Tibial nerve (tissue), 4 donors: ENCODE results near the gene CNGB1. TPM values are rescaled to one million over a fixed set of nuclear protein-coding genes. Genes with fewer than 3 reads are reported as not detected.
"Not testable (repeated sequence)": the region's sequence is repeated elsewhere in the genome, so short reads cannot be mapped to it uniquely, and the experiment has no call there.

ENCODE experiments used
- DNase-seq, 2 donors: peaks; one replicate each; pipeline ENCODE4 v3.0.0-alpha.2; 2019; ENCODE audit warnings: low spot score in 2 of 2
- H3K27ac ChIP-seq, 4 donors: fragments of 200-600 bp; sonication (generic) in 3 of 4; one replicate each; pipeline ENCODE4 v1.5.1; 2017 to 2019; ENCODE audit warnings: mild to moderate bottlenecking in 1 of 4
- H3K27me3 ChIP-seq, 2 donors: fragments of 200-600 bp; sonication (generic) in 1 of 2; one replicate each; pipeline versions ENCODE4 v1.5.1 to v1.6.0; 2017 to 2019
- H3K36me3 ChIP-seq, 3 donors: fragments of 200-600 bp; sonication (generic); one replicate each; pipeline ENCODE4 v1.5.1; 2018 to 2019
- H3K4me1 ChIP-seq, 4 donors: fragments of 200-600 bp; sonication (generic) in 3 of 4; one replicate each; pipeline ENCODE4 v1.5.1; 2017 to 2019
- H3K4me3 ChIP-seq, 4 donors: fragments of 200-600 bp; sonication (generic) in 3 of 4; one replicate each; pipeline ENCODE4 v1.5.1; 2017 to 2019; ENCODE audit warnings: mild to moderate bottlenecking in 1 of 4, moderate library complexity in 1 of 4
- H3K9me3 ChIP-seq, 4 donors: fragments of 200-600 bp; sonication (generic) in 3 of 4; one replicate each; pipeline ENCODE4 v1.5.1; 2017 to 2019
- CTCF ChIP-seq, 5 experiments: fragments of 200-600 bp in 3 of 5; fragments of 450-650 bp in 2 of 5; sonication (generic) in 3 of 5; IDR thresholded peaks; one replicate each; pipeline ENCODE4 v1.5.1; 2016 to 2019; ENCODE audit warnings: antibody characterized with exemption in 5 of 5, mild to moderate bottlenecking in 3 of 5, moderate library complexity in 2 of 5
- EP300 ChIP-seq, 2 donors: sonication (generic); formaldehyde crosslinking; IDR thresholded peaks; one replicate each; pipeline ENCODE4 v1.6.1; 2017; ENCODE audit warnings: antibody characterized with exemption in 2 of 2, mild to moderate bottlenecking in 1 of 2
- POLR2A ChIP-seq, 2 donors: fragments of 450-650 bp; IDR thresholded peaks; one replicate each; pipeline ENCODE4 v1.6.1; 2017; ENCODE audit warnings: antibody characterized with exemption in 2 of 2, mild to moderate bottlenecking in 2 of 2, moderate library complexity in 2 of 2
- WGBS, 2 donors: methylation state at CpG; one replicate each; pipeline ENCODE4 v1.1.5; 2018; 5-methylcytosine and 5-hydroxymethylcytosine counted together
- total RNA-seq, 4 donors: library from RNA; depleted of rRNA; stranded (reverse); fragments of >200 nt; gene quantifications; one replicate each; pipeline ENCODE4 v1.1.0, GENCODE V29; 2016

Gene CNGB1
- total RNA-seq, 4 donors from 2014 or later = not detected

DNA sequence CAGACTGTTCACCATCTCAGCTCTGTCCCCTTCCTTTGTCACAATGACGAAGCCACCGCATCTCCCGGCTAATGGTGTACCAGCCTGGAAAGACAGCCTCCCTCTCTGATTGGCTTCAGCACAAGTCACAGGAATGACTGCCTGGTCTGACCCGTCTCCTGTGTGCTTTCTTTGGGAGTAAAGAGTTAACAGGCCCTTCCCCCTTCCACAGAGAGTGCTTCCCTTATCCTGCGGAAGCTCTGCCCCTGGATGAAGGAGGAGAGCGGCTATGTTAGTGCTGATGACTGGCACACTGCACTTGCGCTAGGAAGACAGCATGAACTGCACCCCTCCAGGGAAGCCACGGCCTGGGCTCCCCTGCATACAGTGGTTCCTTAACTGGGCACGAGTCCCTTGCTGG, 41.6 kb upstream of the CNGB1 start:
- H3K27ac ChIP-seq = no peak overlapping the region
- no peaks in the 10 kb centered on the region for H3K4me1 ChIP-seq
- no peaks in the 10 kb centered on the region for H3K27me3 ChIP-seq
- TF ChIP-seq EP300 (IDR thresholded peaks at IDR 0.05) (no peak), CTCF (IDR thresholded peaks at IDR 0.05) (no peak), POLR2A (IDR thresholded peaks at IDR 0.05) (no peak)
- 68% methylated on average over 9 of the region's 9 CpGs for WGBS, 2 donors
- no peak for DNase-seq
- no peak overlapping the region for H3K4me3 ChIP-seq
- no peaks in the 10 kb centered on the region for H3K9me3 ChIP-seq
- peaks cover 0 to 62% (median 0%) of the 10 kb centered on the region in 3 donors for H3K36me3 ChIP-seq

- WGBS, 2 donors = 66 to 71% methylated on average over 3 of the region's 3 CpGs
- H3K27me3 ChIP-seq = no peaks in the 10 kb centered on the region
- H3K9me3 ChIP-seq = no peaks in the 10 kb centered on the region
- H3K36me3 ChIP-seq = peaks cover 0 to 57% (median 0%) of the 10 kb centered on the region in 3 donors
- H3K27ac ChIP-seq = no peak overlapping the region
- no peaks in the 10 kb centered on the region for H3K4me1 ChIP-seq
- H3K4me3 ChIP-seq = no peak overlapping the region
- TF ChIP-seq CTCF (IDR thresholded peaks at IDR 0.05) = no peak
- TF ChIP-seq EP300 (IDR thresholded peaks at IDR 0.05) = no peak
- no peak for TF ChIP-seq POLR2A (IDR thresholded peaks at IDR 0.05)
- no peak for DNase-seq
Observed at GRCh38 chr16:58011652-58012051, 40.7 kb upstream of the CNGB1 start.

GRCh38 chr16:58010886-58011285, 40.0 kb upstream of the CNGB1 start:
- no peaks in the 10 kb centered on the region for H3K27me3 ChIP-seq
- H3K27ac ChIP-seq = no peak overlapping the region
- 64 to 69% methylated on average over 3 of the region's 3 CpGs for whole genome bisulfite sequencing, 2 donors
- no peaks in the 10 kb centered on the region for H3K4me1 ChIP-seq
- H3K36me3 ChIP-seq = peaks cover 0 to 62% (median 0%) of the 10 kb centered on the region in 3 donors
- no peak overlapping the region for H3K4me3 ChIP-seq
- TF ChIP-seq CTCF (IDR thresholded peaks at IDR 0.05) (no peak), POLR2A (IDR thresholded peaks at IDR 0.05) (no peak), EP300 (IDR thresholded peaks at IDR 0.05) (no peak)
- DNase-seq = no peak
- peaks cover 0 to 3% (median 0%) of the 10 kb centered on the region in 4 donors for H3K9me3 ChIP-seq

DNA sequence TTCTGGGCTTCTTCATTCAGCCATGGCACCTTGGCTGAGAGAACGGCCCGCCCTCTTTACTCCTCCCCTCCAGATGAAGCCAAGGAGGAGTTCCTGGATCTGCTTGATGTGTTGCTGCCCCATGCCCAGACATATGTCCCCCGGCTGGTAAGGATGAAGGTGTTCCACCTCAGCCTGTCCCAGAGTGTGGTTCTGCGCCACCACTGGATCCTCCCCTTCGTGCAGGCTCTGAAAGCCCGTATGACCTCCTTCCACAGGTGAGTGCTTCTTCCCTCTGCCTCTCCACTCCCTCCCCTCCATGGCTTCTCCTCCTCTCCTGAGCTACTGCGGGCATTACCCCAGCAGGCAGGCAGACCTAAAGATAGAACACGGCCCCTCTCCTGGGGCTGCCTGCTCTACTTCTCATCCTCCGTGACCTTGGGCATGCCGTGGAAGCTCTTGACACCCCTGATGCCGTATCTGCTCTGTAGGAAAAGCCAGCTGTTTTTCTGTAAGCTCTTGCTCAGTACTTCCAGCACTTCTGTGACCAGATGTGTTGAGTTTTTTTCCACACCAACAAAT, 39.0 kb upstream of the CNGB1 start:
- Histone ChIP-seq H3K4me3 (no peak overlapping the region), H3K4me1 (peaks cover 0 to 3% (median 1%) of the 10 kb centered on the region in 4 donors), H3K27ac (no peak overlapping the region), H3K9me3 (peaks cover 0 to 3% (median 0%) of the 10 kb centered on the region in 4 donors), H3K36me3 (peaks cover 0 to 57% (median 0%) of the 10 kb centered on the region in 3 donors), H3K27me3 (no peaks in the 10 kb centered on the region)
- no peak for TF ChIP-seq EP300 (IDR thresholded peaks at IDR 0.05)
- TF ChIP-seq CTCF (IDR thresholded peaks at IDR 0.05) = no peak
- TF ChIP-seq POLR2A (IDR thresholded peaks at IDR 0.05) = no peak
- no peak for DNase-seq
- 87 to 91% methylated on average over 11 of the region's 11 CpGs for WGBS, 2 donors

GRCh38 chr16:58004736-58005135, 33.8 kb upstream of the CNGB1 start:
- WGBS, 2 donors = 70 to 72% methylated on average over 12 of the region's 12 CpGs
- DNase-seq, H3K4me3 ChIP-seq, H3K9me3 ChIP-seq, H3K27ac ChIP-seq, H3K27me3 ChIP-seq: not testable (repeated sequence)
- Histone ChIP-seq H3K36me3 (peaks cover 0 to 22% (median 0%) of the 10 kb centered on the region in 3 donors), H3K4me1 (peaks cover 0 to 25% (median 7%) of the 10 kb centered on the region in 4 donors)
